ENCODE results near the gene TIMELESS. TPM values are rescaled to one million over a fixed set of nuclear protein-coding genes. Genes with fewer than 3 reads are reported as not detected.
A peak's percentile ranks its signal among the peaks of the same experiment; 100 is the strongest.

TIMELESS gene
- total RNA-seq, 2 donors from 2014 or later = 60.4 to 61.6 TPM

GRCh38 chr12:56391721-56392120, 57.5 kb downstream of the TIMELESS start:
- ATAC-seq (no peak), DNase-seq (ENCODE audit: low spot score in 2 of 2) (no peak)
- no peaks in the 10 kb centered on the region for H3K36me3 Mint-ChIP-seq
- peaks cover 0 to 5% of the 10 kb centered on the region in 2 donors for H3K9me3 Mint-ChIP-seq
- no peak overlapping the region for H3K27ac Mint-ChIP-seq

GRCh38 chr12:56389412-56389811, 59.8 kb downstream of the TIMELESS start:
- no peak for DNase-seq (ENCODE audit: low spot score in 2 of 2)
- ATAC-seq = no peak
- Mint-ChIP-seq H3K27ac (no peak overlapping the region), H3K9me3 (peaks cover 0 to 5% of the 10 kb centered on the region in 2 donors), H3K36me3 (no peaks in the 10 kb centered on the region)

- no peak for ATAC-seq
- Mint-ChIP-seq H3K36me3 (no peaks in the 10 kb centered on the region), H3K9me3 (peaks cover 0 to 5% of the 10 kb centered on the region in 2 donors), H3K27ac (no peak overlapping the region)
- no peak for DNase-seq (ENCODE audit: low spot score in 2 of 2)
Observed at GRCh38 chr12:56387152-56387736, 62.0 kb downstream of the TIMELESS start.

- H3K9me3 Mint-ChIP-seq = no peaks in the 10 kb centered on the region
- H3K27ac Mint-ChIP-seq = peak overlapping the region in 1 of 2 donors; percentile 60
- H3K36me3 Mint-ChIP-seq = no peaks in the 10 kb centered on the region
- DNase-seq (ENCODE audit: low spot score in 2 of 2) (no peak), ATAC-seq (no peak)
Observed at GRCh38 chr12:56385873-56386272, 63.4 kb downstream of the TIMELESS start.

GRCh38 chr12:56382611-56383010, 66.6 kb downstream of the TIMELESS start:
- DNase-seq (ENCODE audit: low spot score in 2 of 2) = no peak
- Mint-ChIP-seq H3K27ac (no peak overlapping the region), H3K9me3 (no peaks in the 10 kb centered on the region), H3K36me3 (no peaks in the 10 kb centered on the region)
- ATAC-seq = no peak

GRCh38 chr12:56377989-56378316, 71.3 kb downstream of the TIMELESS start:
- DNase-seq (ENCODE audit: low spot score in 2 of 2) (no peak), ATAC-seq (no peak)
- no peak overlapping the region for H3K27ac Mint-ChIP-seq
- H3K9me3 Mint-ChIP-seq = no peaks in the 10 kb centered on the region
- no peaks in the 10 kb centered on the region for H3K36me3 Mint-ChIP-seq

- DNase-seq (ENCODE audit: low spot score in 2 of 2) (no peak), ATAC-seq (peak; percentile 63 to 78)
- H3K27ac Mint-ChIP-seq = no peak overlapping the region
- H3K9me3 Mint-ChIP-seq = no peaks in the 10 kb centered on the region
- no peaks in the 10 kb centered on the region for H3K36me3 Mint-ChIP-seq
Observed at GRCh38 chr12:56377310-56377988, 71.8 kb downstream of the TIMELESS start.

GRCh38 chr12:56375598-56376434, 73.4 kb downstream of the TIMELESS start:
- H3K9me3 Mint-ChIP-seq = no peaks in the 10 kb centered on the region
- DNase-seq (ENCODE audit: low spot score in 2 of 2) (no peak), ATAC-seq (no peak)
- no peak overlapping the region for H3K27ac Mint-ChIP-seq
- H3K36me3 Mint-ChIP-seq = no peaks in the 10 kb centered on the region

- Mint-ChIP-seq H3K9me3 (no peaks in the 10 kb centered on the region), H3K36me3 (no peaks in the 10 kb centered on the region), H3K27ac (no peak overlapping the region)
- DNase-seq (ENCODE audit: low spot score in 2 of 2) (no peak), ATAC-seq (no peak)
Observed at GRCh38 chr12:56374726-56375597, 74.3 kb downstream of the TIMELESS start.

- no peak overlapping the region for H3K27ac Mint-ChIP-seq
- no peaks in the 10 kb centered on the region for H3K9me3 Mint-ChIP-seq
- ATAC-seq (no peak), DNase-seq (ENCODE audit: low spot score in 2 of 2) (no peak)
- H3K36me3 Mint-ChIP-seq = no peaks in the 10 kb centered on the region
Observed at GRCh38 chr12:56373515-56373914, 75.7 kb downstream of the TIMELESS start.

GRCh38 chr12:56366948-56367347, 82.3 kb downstream of the TIMELESS start:
- ATAC-seq (no peak), DNase-seq (ENCODE audit: low spot score in 2 of 2) (no peak)
- no peaks in the 10 kb centered on the region for H3K9me3 Mint-ChIP-seq
- H3K36me3 Mint-ChIP-seq = no peaks in the 10 kb centered on the region
- H3K27ac Mint-ChIP-seq = no peak overlapping the region

Other genes with a start within 250 kb of the TIMELESS start
- gene RNF41, start 227.5 kb downstream of the TIMELESS start, total RNA-seq = 10 to 100 TPM; 33.4 to 39.0 TPM
- 10 to 100 TPM; 60.7 to 90.5 TPM for gene NABP2, start 225.1 kb downstream of the TIMELESS start, total RNA-seq
- 1 to 10 TPM in 1 of 2 donors, under 1 TPM in 1; 0.51 to 2.0 TPM for gene SLC39A5, start 219.4 kb downstream of the TIMELESS start, total RNA-seq
- 10 to 100 TPM; 26.4 to 35.8 TPM for gene ANKRD52, start 191.0 kb downstream of the TIMELESS start, total RNA-seq
- 1 to 10 TPM; 5.2 to 6.3 TPM for gene COQ10A, start 182.5 kb downstream of the TIMELESS start, total RNA-seq
- gene CS, start 149.1 kb downstream of the TIMELESS start, total RNA-seq = 100 to 1,000 TPM; 319 to 351 TPM
- 100 to 1,000 TPM in 1 of 2 donors, 10 to 100 TPM in 1; 58.2 to 112 TPM for gene CNPY2, start 133.4 kb downstream of the TIMELESS start, total RNA-seq
- gene PAN2, start 115.4 kb downstream of the TIMELESS start, total RNA-seq = 10 to 100 TPM; 54.0 to 71.4 TPM
- 10 to 100 TPM in 1 of 2 donors, 1 to 10 TPM in 1; 9.6 to 20.9 TPM for gene IL23A, start 110.5 kb downstream of the TIMELESS start, total RNA-seq
- 100 to 1,000 TPM; 170 to 172 TPM for gene STAT2, start 89.3 kb downstream of the TIMELESS start, total RNA-seq
- not detected for gene APOF, start 86.6 kb downstream of the TIMELESS start, total RNA-seq
- gene MIP, start 5.2 kb upstream of the TIMELESS start, total RNA-seq = not detected
- gene SPRYD4, start 19.2 kb upstream of the TIMELESS start, total RNA-seq = 1 to 10 TPM; 3.4 to 3.9 TPM
- gene GLS2, start 38.7 kb upstream of the TIMELESS start, total RNA-seq = 1 to 10 TPM; 4.4 to 4.7 TPM
- 1 to 10 TPM; 2.5 to 6.2 TPM for gene RBMS2, start 72.4 kb upstream of the TIMELESS start, total RNA-seq
- 100 to 1,000 TPM in 1 of 2 donors, 10 to 100 TPM in 1; 92.0 to 113 TPM for gene BAZ2A, start 180.9 kb upstream of the TIMELESS start, total RNA-seq
- gene ATP5F1B, start 196.6 kb upstream of the TIMELESS start, total RNA-seq = 100 to 1,000 TPM; 788 to 897 TPM
- 100 to 1,000 TPM; 285 to 294 TPM for gene PTGES3, start 238.9 kb upstream of the TIMELESS start, total RNA-seq

Data from activated naive CD4-positive, alpha-beta T cell treated with anti-CD3 and anti-CD28 coated beads, Interleukin-2, amount 50 U/mL, for 72 hours (primary cell).